IPS-18c (cell line): Measurements from ENCODE around the gene GYG2.
"Not testable (repeated sequence)": the region's sequence is repeated elsewhere in the genome, so short reads cannot be mapped to it uniquely, and the experiment has no call there.

Source experiments
- H3K4me3 ChIP-seq: 2 replicates; pipeline ENCODE4 v1.7.0; 2013; ENCODE audit warnings: low read depth, mild to moderate bottlenecking, low read length, moderate library complexity; ENCODE audit not compliant: insufficient read depth
- H3K9me3 ChIP-seq: one replicate; pipeline ENCODE4 v1.6.1; 2013; ENCODE audit warnings: mild to moderate bottlenecking, low read length, moderate library complexity; ENCODE audit not compliant: control insufficient read depth, insufficient read depth

Gene GYG2

GRCh38 chrX:2889045-2889605 is 60.4 kb downstream of the GYG2 start:
- Histone ChIP-seq H3K9me3 (peaks cover 3% of the 10 kb centered on the region), H3K4me3 (no peak overlapping the region)

GRCh38 chrX:2889706-2890490 is 61.2 kb downstream of the GYG2 start:
- H3K4me3 ChIP-seq, H3K9me3 ChIP-seq: not testable (repeated sequence)

GRCh38 chrX:2890536-2891460 is 62.1 kb downstream of the GYG2 start:
- H3K4me3 ChIP-seq, H3K9me3 ChIP-seq: not testable (repeated sequence)

- Histone ChIP-seq H3K4me3 (no peak overlapping the region), H3K9me3 (no peaks in the 10 kb centered on the region)
These were observed 64.1 kb downstream of the GYG2 start for GRCh38 chrX:2892816-2893215.

- no peak overlapping the region for H3K4me3 ChIP-seq
- no peaks in the 10 kb centered on the region for H3K9me3 ChIP-seq
These were observed 66.2 kb downstream of the GYG2 start for GRCh38 chrX:2894885-2895292.

GRCh38 chrX:2897311-2897689 is 68.6 kb downstream of the GYG2 start:
- Histone ChIP-seq H3K9me3 (no peaks in the 10 kb centered on the region), H3K4me3 (no peak overlapping the region; the same call in 1 of the 2 replicates)

- H3K4me3 ChIP-seq, H3K9me3 ChIP-seq: not testable (repeated sequence)
These were observed 69.2 kb downstream of the GYG2 start for GRCh38 chrX:2897690-2898623.

- H3K4me3 ChIP-seq: no peak overlapping the region
- peaks cover 2% of the 10 kb centered on the region for H3K9me3 ChIP-seq
These were observed 70.2 kb downstream of the GYG2 start for GRCh38 chrX:2898846-2899512.

- H3K4me3 ChIP-seq: no peak overlapping the region
- peaks cover 2% of the 10 kb centered on the region for H3K9me3 ChIP-seq
These were observed 72.8 kb downstream of the GYG2 start for GRCh38 chrX:2901367-2902036.

- no peak overlapping the region for H3K4me3 ChIP-seq
- peaks cover 2% of the 10 kb centered on the region for H3K9me3 ChIP-seq
These were observed 74.1 kb downstream of the GYG2 start for GRCh38 chrX:2902841-2903240.

- H3K4me3 ChIP-seq: no peak overlapping the region
- H3K9me3 ChIP-seq: peaks cover 2% of the 10 kb centered on the region
These were observed 74.6 kb downstream of the GYG2 start for GRCh38 chrX:2903366-2903765.

- Histone ChIP-seq H3K4me3 (no peak overlapping the region), H3K9me3 (peaks cover 2% of the 10 kb centered on the region)
These were observed 78.6 kb downstream of the GYG2 start for GRCh38 chrX:2907295-2907694.

GRCh38 chrX:2908125-2908685 is 79.5 kb downstream of the GYG2 start:
- Histone ChIP-seq H3K9me3 (peaks cover 2% of the 10 kb centered on the region), H3K4me3 (no peak overlapping the region)

- Histone ChIP-seq H3K4me3 (no peak overlapping the region), H3K9me3 (no peaks in the 10 kb centered on the region)
These were observed 81.4 kb downstream of the GYG2 start for GRCh38 chrX:2910109-2910508.

- no peak overlapping the region for H3K4me3 ChIP-seq
- no peaks in the 10 kb centered on the region for H3K9me3 ChIP-seq
These were observed 84.4 kb downstream of the GYG2 start for GRCh38 chrX:2913118-2913517.

GRCh38 chrX:2917767-2918166 is 89.0 kb downstream of the GYG2 start:
- H3K9me3 ChIP-seq: no peaks in the 10 kb centered on the region
- no peak overlapping the region for H3K4me3 ChIP-seq
